ENCODE measurements around the gene ZNF831. TPM values are rescaled to one million over a fixed set of nuclear protein-coding genes. Genes with fewer than 3 reads are reported as not detected.

Gene ZNF831
- total and polyA plus RNA-seq, 10 of the 15 experiments (the other 5 are each of a cell fraction or from before 2014, with no cell fraction given), result 0.01 to 0.97 (median 0.23) TPM

DNA sequence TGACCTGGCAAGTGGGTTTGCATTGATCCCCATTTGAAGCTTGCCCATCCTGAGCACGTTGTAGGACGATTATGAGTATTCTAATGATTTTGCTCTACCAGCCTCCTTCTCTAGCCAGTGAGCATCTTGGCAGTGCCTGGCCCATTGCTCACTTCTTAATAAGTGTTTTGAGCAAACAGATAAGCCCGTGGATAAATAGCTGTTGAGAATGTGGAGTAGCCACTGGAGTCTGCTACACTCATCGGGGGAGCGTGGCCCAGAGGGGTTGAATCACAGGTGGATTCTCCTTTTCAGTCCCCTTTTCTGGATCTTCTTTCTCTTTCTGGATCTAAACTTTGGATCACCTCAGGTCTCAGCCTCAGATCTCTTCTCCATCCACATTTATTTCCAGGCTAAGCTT lies 120.8 kb downstream of the ZNF831 start:
- no peak for FAIRE-seq
- Histone ChIP-seq H3K4me3 (no peak overlapping the region), H3K9ac (ENCODE audit: control insufficient read depth, insufficient read depth, low read length) (no peak overlapping the region), H3K79me2 (ENCODE audit: control insufficient read depth, insufficient read depth, low read length) (no peaks in the 10 kb centered on the region), H3K9me3 (replicated peaks; ENCODE audit: control insufficient read depth, insufficient read depth, low read length) (no peaks in the 10 kb centered on the region), H3K4me1 (ENCODE audit: control insufficient read depth, insufficient read depth, low read length) (no peaks in the 10 kb centered on the region), H3K27ac (ENCODE audit: control insufficient read depth, insufficient read depth) (no peak overlapping the region), H3K36me3 (ENCODE audit: control insufficient read depth in 2 of 2, insufficient read depth in 2 of 2, low read length in 1 of 2) (no peaks in the 10 kb centered on the region), H4K20me1 (ENCODE audit: control insufficient read depth, insufficient read depth) (no peaks in the 10 kb centered on the region), H2AFZ (ENCODE audit: control insufficient read depth, low read depth, low read length) (no peak overlapping the region), H3K4me2 (ENCODE audit: control insufficient read depth, insufficient read depth) (no peak overlapping the region), H3K27me3 (replicated peaks in 1 of 2; ENCODE audit: control insufficient read depth in 2 of 2, insufficient read depth in 2 of 2, low read length in 1 of 2) (no peaks in the 10 kb centered on the region; a peak in 2 of 4 replicates)
- DNase-seq (ENCODE audit: low read depth, low spot score), result no peak
- POLR2A ChIA-PET, result no interaction called here
- RAD21 ChIA-PET (ENCODE audit: unreplicated experiment), result no interaction called here
- intact Hi-C loops (cut with micrococcal nuclease; ENCODE audit: unreplicated experiment), result no loop called here
- in situ Hi-C loops (cut with MboI), result no loop called here
- TF ChIP-seq MXI1 (IDR thresholded peaks at IDR 0.05; ENCODE audit: low read depth, low read length), result no peak
- no peak for TF ChIP-seq ZBED1 (IDR thresholded peaks at IDR 0.05; ENCODE audit: borderline replicate concordance)
- TF ChIP-seq POLR2A (IDR thresholded peaks at IDR 0.05; ENCODE audit: low read depth, low read length), result no peak
- TF ChIP-seq, protein P1, sequence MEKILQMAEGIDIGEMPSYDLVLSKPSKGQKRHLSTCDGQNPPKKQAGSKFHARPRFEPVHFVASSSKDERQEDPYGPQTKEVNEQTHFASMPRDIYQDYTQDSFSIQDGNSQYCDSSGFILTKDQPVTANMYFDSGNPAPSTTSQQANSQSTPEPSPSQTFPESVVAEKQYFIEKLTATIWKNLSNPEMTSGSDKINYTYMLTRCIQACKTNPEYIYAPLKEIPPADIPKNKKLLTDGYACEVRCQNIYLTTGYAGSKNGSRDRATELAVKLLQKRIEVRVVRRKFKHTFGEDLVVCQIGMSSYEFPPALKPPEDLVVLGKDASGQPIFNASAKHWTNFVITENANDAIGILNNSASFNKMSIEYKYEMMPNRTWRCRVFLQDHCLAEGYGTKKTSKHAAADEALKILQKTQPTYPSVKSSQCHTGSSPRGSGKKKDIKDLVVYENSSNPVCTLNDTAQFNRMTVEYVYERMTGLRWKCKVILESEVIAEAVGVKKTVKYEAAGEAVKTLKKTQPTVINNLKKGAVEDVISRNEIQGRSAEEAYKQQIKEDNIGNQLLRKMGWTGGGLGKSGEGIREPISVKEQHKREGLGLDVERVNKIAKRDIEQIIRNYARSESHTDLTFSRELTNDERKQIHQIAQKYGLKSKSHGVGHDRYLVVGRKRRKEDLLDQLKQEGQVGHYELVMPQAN (conservative IDR thresholded peaks at IDR 0.05), result no peak
- TF ChIP-seq DPF2 (IDR thresholded peaks at IDR 0.05), result no peak
- TF ChIP-seq SMAD1 (IDR thresholded peaks at IDR 0.05; ENCODE audit: low read depth, partially characterized antibody), result no peak
- no peak for TF ChIP-seq JUND (IDR thresholded peaks at IDR 0.05; ENCODE audit: low read depth, low read length)
- no peak for TF ChIP-seq TCF12 (IDR thresholded peaks at IDR 0.05; ENCODE audit: low read depth, low read length)
- TF ChIP-seq, protein P2, sequence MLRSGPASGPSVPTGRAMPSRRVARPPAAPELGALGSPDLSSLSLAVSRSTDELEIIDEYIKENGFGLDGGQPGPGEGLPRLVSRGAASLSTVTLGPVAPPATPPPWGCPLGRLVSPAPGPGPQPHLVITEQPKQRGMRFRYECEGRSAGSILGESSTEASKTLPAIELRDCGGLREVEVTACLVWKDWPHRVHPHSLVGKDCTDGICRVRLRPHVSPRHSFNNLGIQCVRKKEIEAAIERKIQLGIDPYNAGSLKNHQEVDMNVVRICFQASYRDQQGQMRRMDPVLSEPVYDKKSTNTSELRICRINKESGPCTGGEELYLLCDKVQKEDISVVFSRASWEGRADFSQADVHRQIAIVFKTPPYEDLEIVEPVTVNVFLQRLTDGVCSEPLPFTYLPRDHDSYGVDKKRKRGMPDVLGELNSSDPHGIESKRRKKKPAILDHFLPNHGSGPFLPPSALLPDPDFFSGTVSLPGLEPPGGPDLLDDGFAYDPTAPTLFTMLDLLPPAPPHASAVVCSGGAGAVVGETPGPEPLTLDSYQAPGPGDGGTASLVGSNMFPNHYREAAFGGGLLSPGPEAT (IDR thresholded peaks at IDR 0.05; ENCODE audit: low read depth), result no peak
- no peak for TF ChIP-seq HDGF (IDR thresholded peaks at IDR 0.05)
- TF ChIP-seq, protein P3, sequence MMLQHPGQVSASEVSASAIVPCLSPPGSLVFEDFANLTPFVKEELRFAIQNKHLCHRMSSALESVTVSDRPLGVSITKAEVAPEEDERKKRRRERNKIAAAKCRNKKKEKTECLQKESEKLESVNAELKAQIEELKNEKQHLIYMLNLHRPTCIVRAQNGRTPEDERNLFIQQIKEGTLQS (IDR thresholded peaks at IDR 0.05; ENCODE audit: borderline replicate concordance, extremely low read depth, low read depth, low read length), result no peak
- TF ChIP-seq ZNF207 (IDR thresholded peaks at IDR 0.05; ENCODE audit: borderline replicate concordance), result no peak
- whole genome bisulfite sequencing (ENCODE audit: insufficient coverage, insufficient replicate concordance, low lambda C conversion rate, missing lambda C conversion rate), result 16% methylated on average over 5 of the region's 5 CpGs
- no peak for ATAC-seq
- BruUV-seq (replicated peaks), result no TSS peak
- SMC1A ChIA-PET (ENCODE audit: uncharacterized antibody, unreplicated experiment), result no interaction called here
- CTCF ChIA-PET, result interaction anchor here (0.9 kb wide), 1 partner anchor 234 kb away, joined by 3 read pairs; no protein-coding TSS in a partner anchor

Measured in GM12878 (cell line).